ENCODE data around the gene ZXDA. TPM values are rescaled to one million over a fixed set of nuclear protein-coding genes. Genes with fewer than 3 reads are reported as not detected.
A peak's percentile ranks its signal among the peaks of the same experiment; 100 is the strongest.
"Not testable (repeated sequence)": the region's sequence is repeated elsewhere in the genome, so short reads cannot be mapped to it uniquely, and the experiment has no call there.

ZXDA gene
- total RNA-seq, 2 donors from 2014 or later, result 4.9 to 5.4 TPM

DNA sequence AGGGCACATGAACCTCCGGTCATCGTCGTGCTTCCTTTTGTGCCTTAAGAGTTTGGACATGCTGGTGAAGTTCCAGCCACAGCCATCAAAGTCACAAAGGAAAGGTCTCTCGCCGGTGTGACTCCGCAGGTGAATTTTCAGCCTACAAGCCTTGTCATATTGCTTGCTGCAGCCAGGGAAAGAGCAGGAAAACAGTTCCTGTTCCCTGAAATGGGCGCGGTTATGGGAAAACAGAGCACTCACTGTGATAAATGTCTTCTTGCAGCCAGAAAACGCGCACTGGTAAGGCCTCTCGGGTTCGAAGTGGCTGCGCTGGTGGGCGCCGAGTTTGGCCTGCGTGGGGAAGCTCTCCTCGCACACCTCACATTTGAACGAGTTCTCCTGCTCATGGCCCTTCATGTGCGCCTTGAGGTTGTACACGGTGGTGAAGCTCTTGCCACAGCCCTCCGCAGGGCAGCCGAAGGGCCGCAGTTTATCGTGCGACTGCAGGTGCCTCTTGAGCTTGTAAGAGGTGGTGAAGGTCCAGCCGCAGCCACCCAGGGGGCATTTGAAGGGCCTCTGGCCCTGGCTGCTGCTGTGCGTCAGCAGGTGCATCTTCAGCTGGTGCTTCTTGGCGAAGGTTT is 1.2 kb downstream of the ZXDA start:
- H3K27ac Mint-ChIP-seq; H3K36me3 Mint-ChIP-seq (ENCODE audit: insufficient read depth in 2 of 2); H3K27me3 Mint-ChIP-seq (ENCODE audit: low read depth); DNase-seq; ATAC-seq (replicated peaks in 1 of 2); H3K9me3 Mint-ChIP-seq: not testable (repeated sequence)
- Mint-ChIP-seq H3K4me1 (ENCODE audit: low read depth) (peaks cover 11% of the 10 kb centered on the region), H3K4me3 (peak overlapping the region in 1 of 2 donors; percentile 31)

DNA sequence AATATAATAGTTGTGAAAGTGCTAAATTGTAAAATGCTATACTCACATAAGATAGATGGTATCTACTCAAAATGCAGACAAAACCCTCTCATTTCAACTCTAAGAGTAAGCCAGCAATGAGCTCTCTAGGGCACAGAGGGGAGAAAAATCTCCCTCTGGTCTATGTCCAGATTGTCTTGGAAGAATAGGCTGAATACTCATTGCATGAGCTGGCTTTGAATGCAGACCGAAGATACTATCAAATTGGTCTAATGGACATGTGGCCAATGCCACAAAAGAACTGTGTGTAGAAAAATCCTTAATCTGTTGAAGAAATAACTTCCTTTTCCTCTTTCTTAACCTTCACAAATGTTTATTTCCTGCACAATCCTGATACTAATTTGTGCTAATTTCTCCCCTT is 3.5 kb downstream of the ZXDA start:
- peaks cover 11% of the 10 kb centered on the region for H3K4me1 Mint-ChIP-seq (ENCODE audit: low read depth)
- peak overlapping the region; percentile 57 to 68 for H3K4me3 Mint-ChIP-seq
- no peaks in the 10 kb centered on the region for H3K9me3 Mint-ChIP-seq
- H3K27me3 Mint-ChIP-seq (ENCODE audit: low read depth), result peaks cover 7% of the 10 kb centered on the region
- peak overlapping the region; percentile 60 for H3K27ac Mint-ChIP-seq
- ATAC-seq (replicated peaks in 1 of 2) (no peak), DNase-seq (no peak)
- H3K36me3 Mint-ChIP-seq (ENCODE audit: insufficient read depth in 2 of 2), result peaks cover 3 to 4% of the 10 kb centered on the region in 2 donors

DNA sequence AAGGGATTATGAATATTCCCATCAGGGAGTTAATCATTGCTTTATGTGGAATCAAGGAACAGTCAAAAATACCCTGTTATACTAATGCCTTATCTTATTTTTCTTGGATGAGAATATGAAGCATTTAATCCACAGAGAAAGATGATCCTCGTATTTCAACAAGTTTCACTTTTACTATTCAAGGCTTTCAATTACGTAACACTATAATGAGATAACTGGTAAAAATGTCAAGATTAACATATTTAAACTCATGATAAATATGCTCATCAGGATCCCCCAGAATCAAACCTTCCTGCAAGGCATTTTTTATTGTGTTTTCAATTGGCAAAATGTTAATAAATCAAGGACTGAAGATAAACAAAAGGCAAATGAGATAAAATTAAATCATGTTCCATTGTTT is 5.1 kb downstream of the ZXDA start:
- ATAC-seq (replicated peaks in 1 of 2) (no peak), DNase-seq (no peak)
- Mint-ChIP-seq H3K27me3 (ENCODE audit: low read depth) (peaks cover 7% of the 10 kb centered on the region), H3K9me3 (no peaks in the 10 kb centered on the region), H3K4me1 (ENCODE audit: low read depth) (peaks cover 11% of the 10 kb centered on the region), H3K36me3 (ENCODE audit: insufficient read depth in 2 of 2) (peaks cover 2 to 3% of the 10 kb centered on the region in 2 donors), H3K27ac (peak overlapping the region; percentile 60), H3K4me3 (peak overlapping the region in 1 of 2 donors; percentile 75)

- ATAC-seq (replicated peaks in 1 of 2) (no peak), DNase-seq (no peak)
- Mint-ChIP-seq H3K4me1 (ENCODE audit: low read depth) (peaks cover 11% of the 10 kb centered on the region), H3K36me3 (ENCODE audit: insufficient read depth in 2 of 2) (peaks cover 2 to 3% of the 10 kb centered on the region in 2 donors), H3K4me3 (no peak overlapping the region), H3K9me3 (no peaks in the 10 kb centered on the region), H3K27ac (no peak overlapping the region), H3K27me3 (ENCODE audit: low read depth) (peaks cover 7% of the 10 kb centered on the region)
These were observed 5.9 kb downstream of the ZXDA start for GRCh38 chrX:57904176-57904880.

GRCh38 chrX:57902633-57903032 is 7.6 kb downstream of the ZXDA start:
- no peak for DNase-seq
- peaks cover 11% of the 10 kb centered on the region for H3K4me1 Mint-ChIP-seq (ENCODE audit: low read depth)
- H3K9me3 Mint-ChIP-seq, result no peaks in the 10 kb centered on the region
- ATAC-seq (replicated peaks in 1 of 2), result no peak
- H3K27me3 Mint-ChIP-seq (ENCODE audit: low read depth), result peaks cover 7% of the 10 kb centered on the region
- H3K27ac Mint-ChIP-seq, result no peak overlapping the region
- no peak overlapping the region for H3K4me3 Mint-ChIP-seq
- H3K36me3 Mint-ChIP-seq (ENCODE audit: insufficient read depth in 2 of 2), result peaks cover 2 to 3% of the 10 kb centered on the region in 2 donors

DNA sequence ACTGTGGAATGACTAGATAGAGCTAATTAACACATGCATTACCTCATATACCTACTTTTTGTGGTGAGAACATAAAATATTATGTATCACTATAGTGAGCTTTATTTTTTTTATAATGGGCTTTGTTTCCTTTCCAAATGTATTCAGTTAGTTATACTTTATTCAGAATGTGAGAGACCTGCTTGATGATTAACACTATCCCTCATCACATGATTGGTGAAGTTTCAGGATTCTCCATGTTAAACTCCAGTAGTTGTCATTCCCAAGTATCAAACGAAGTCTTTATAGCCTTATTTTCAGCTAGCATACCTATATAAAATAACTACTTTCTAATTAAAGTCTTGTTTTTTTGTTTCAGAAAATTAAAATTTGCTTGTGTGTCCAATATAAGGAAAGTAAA is 8.8 kb downstream of the ZXDA start:
- ATAC-seq (replicated peaks in 1 of 2) (no peak), DNase-seq (no peak)
- no peak overlapping the region for H3K27ac Mint-ChIP-seq
- no peak overlapping the region for H3K4me3 Mint-ChIP-seq
- peaks cover 2 to 3% of the 10 kb centered on the region in 2 donors for H3K36me3 Mint-ChIP-seq (ENCODE audit: insufficient read depth in 2 of 2)
- peaks cover 0 to 4% of the 10 kb centered on the region in 2 donors for H3K9me3 Mint-ChIP-seq
- peaks cover 5% of the 10 kb centered on the region for H3K27me3 Mint-ChIP-seq (ENCODE audit: low read depth)
- H3K4me1 Mint-ChIP-seq (ENCODE audit: low read depth), result peaks cover 4% of the 10 kb centered on the region

DNA sequence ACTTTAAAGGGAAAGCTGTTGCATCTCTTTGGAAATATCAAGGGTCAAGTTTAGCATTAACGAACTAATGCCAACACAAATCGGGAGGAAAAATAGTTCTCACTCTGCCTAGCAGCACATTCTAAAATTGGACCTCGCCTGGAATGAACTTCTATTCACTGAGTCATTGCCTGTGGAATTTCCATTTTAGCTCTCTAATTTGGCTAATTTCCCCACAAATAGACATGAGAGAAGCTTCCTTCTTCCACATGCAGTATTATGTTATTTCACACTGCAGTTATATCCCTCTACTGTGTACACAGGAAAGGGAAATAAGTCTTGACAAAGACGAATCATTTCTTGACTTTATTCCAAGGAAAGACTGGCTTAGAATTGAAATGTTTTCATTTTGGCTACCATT is 9.3 kb downstream of the ZXDA start:
- Mint-ChIP-seq H3K27ac (no peak overlapping the region), H3K9me3 (peaks cover 0 to 4% of the 10 kb centered on the region in 2 donors), H3K36me3 (ENCODE audit: insufficient read depth in 2 of 2) (no peaks in the 10 kb centered on the region), H3K4me1 (ENCODE audit: low read depth) (no peaks in the 10 kb centered on the region), H3K27me3 (ENCODE audit: low read depth) (no peaks in the 10 kb centered on the region), H3K4me3 (no peak overlapping the region)
- DNase-seq (no peak), ATAC-seq (replicated peaks in 1 of 2) (no peak)

GRCh38 chrX:57899906-57900305 is 10.4 kb downstream of the ZXDA start:
- DNase-seq, result no peak
- no peak for ATAC-seq (replicated peaks in 1 of 2)
- no peaks in the 10 kb centered on the region for H3K4me1 Mint-ChIP-seq (ENCODE audit: low read depth)
- no peaks in the 10 kb centered on the region for H3K27me3 Mint-ChIP-seq (ENCODE audit: low read depth)
- peaks cover 1 to 5% of the 10 kb centered on the region in 2 donors for H3K36me3 Mint-ChIP-seq (ENCODE audit: insufficient read depth in 2 of 2)
- no peak overlapping the region for H3K27ac Mint-ChIP-seq
- H3K9me3 Mint-ChIP-seq, result peaks cover 0 to 4% of the 10 kb centered on the region in 2 donors
- no peak overlapping the region for H3K4me3 Mint-ChIP-seq

- DNase-seq (no peak), ATAC-seq (replicated peaks in 1 of 2) (no peak)
- peaks cover 0 to 7% of the 10 kb centered on the region in 2 donors for H3K9me3 Mint-ChIP-seq
- H3K4me1 Mint-ChIP-seq (ENCODE audit: low read depth), result no peaks in the 10 kb centered on the region
- H3K27me3 Mint-ChIP-seq (ENCODE audit: low read depth), result no peaks in the 10 kb centered on the region
- H3K4me3 Mint-ChIP-seq, result no peak overlapping the region
- H3K27ac Mint-ChIP-seq, result no peak overlapping the region
- H3K36me3 Mint-ChIP-seq (ENCODE audit: insufficient read depth in 2 of 2), result peaks cover 1 to 5% of the 10 kb centered on the region in 2 donors
These were observed 11.2 kb downstream of the ZXDA start for GRCh38 chrX:57899064-57899463.

GRCh38 chrX:57871463-57871862 is 38.8 kb downstream of the ZXDA start:
- Mint-ChIP-seq H3K36me3 (ENCODE audit: insufficient read depth in 2 of 2) (peaks cover 2 to 8% of the 10 kb centered on the region in 2 donors), H3K27ac (no peak overlapping the region), H3K4me3 (no peak overlapping the region), H3K27me3 (ENCODE audit: low read depth) (peaks cover 9% of the 10 kb centered on the region), H3K4me1 (ENCODE audit: low read depth) (no peaks in the 10 kb centered on the region), H3K9me3 (peaks cover 3 to 9% of the 10 kb centered on the region in 2 donors)
- no peak for ATAC-seq (replicated peaks in 1 of 2)
- no peak for DNase-seq

Other genes with a start within 250 kb of the ZXDA start
- not detected for gene NLRP2B, start 230.2 kb downstream of the ZXDA start, total RNA-seq

Data from activated T-cell treated with anti-CD3 and anti-CD28 coated beads, Interleukin-2, amount 50 U/mL, for 72 hours (primary cell).